NK-92 (cell line): ENCODE results near the gene CIAO3.

Experiments used
- DNase-seq: peaks from one replicate; lab custom pipeline; 2025; ENCODE audit not compliant: unreplicated experiment; lab: John Stamatoyannopoulos, UW

The CIAO3 gene

GRCh38 chr16:711548-712320, 29.1 kb downstream of the CIAO3 start:
- DNase-seq, result no peak

DNA sequence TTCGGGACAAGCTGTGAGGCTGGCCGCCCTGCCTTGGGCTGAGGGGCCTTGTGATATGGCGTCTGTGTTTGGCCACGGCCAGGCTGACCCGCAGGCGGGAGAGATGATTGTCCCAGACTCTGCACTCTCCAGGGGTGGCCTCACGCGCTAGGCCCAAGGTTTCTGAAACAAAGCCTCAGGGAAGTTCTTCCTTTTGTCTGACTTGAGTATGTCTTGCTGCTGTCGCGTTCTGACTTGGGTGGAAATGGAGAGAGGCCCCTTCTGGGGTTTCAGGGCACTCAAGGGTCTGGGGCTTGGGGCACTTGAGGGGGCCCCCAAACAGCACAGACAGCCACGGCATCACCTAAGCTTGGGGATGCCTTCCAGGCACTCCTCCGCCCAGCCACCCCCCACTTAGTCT, 29.7 kb downstream of the CIAO3 start:
- no peak for DNase-seq

GRCh38 chr16:710500-711075, 30.2 kb downstream of the CIAO3 start:
- DNase-seq, result no peak

DNA sequence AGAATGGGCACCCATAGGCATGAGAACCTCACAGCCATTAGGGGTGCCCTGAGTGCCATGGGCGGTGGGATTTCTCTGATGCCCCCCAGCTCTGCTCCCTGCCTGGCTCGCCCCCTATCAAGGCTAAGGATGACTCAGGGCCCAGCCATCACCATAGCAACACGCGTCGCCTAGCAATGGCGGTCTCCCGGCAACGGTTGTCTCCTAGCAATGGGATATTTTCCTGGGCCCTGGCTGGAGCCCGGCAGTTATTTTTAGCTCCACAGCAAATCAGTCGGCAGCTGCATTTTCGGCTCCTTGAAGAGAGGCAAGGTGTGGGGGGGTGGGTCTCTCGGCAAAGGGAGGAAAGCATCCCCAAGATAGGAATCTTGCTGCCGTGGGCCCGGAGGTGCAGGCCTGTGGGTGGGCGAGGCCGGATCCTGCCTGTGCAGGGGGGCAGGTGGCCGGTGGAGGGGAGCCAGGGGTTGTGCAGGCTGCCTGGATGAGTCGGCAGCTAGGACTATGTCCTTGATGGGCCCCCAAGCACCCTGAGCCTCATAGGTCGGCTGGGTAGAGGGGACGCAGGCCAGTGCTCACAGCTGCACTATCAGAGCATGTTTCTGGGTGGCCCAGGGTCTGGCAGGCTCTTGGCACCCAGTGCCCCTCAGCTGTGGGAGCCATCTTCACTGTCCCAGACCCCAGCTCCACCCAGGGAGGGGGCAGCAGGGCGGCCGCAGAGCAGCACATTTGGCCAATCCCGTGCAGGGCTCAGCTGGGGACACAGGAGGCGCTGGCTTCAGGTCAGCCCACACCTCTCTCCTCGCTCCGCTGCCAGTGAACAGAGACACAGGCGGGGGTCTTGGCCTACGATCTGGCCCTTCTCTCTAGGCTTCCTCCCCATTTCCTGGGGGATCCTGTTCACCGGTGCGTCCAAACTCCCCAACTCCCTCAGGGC, 31.0 kb downstream of the CIAO3 start:
- no peak for DNase-seq

GRCh38 chr16:708959-709358, 31.8 kb downstream of the CIAO3 start:
- DNase-seq, result no peak

- no peak for DNase-seq
These were observed 32.8 kb downstream of the CIAO3 start for GRCh38 chr16:708019-708418.

DNA sequence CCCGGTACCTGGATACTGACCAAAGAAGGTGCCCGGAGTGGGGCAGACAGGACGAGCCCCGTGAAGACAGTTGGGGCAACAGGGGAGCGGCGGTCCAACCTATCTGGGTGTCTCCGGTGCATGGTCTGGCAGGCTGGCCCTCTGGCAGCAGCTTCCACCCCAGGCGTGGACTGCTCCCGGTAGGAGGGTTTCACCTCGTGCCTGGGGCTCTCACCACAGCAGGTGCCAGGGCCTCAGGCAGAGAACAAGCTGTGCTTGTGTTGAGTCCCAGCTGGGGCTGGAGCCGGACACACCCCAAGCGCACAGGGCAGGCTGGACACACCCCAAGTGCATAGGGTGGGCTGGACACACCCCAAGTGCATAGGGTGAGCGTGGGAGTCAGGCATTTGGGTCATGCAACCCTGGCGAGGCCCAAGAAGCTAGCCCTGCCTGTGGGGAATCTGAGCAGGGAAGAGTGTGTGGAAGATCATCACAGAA, 33.7 kb downstream of the CIAO3 start:
- DNase-seq, result no peak

DNA sequence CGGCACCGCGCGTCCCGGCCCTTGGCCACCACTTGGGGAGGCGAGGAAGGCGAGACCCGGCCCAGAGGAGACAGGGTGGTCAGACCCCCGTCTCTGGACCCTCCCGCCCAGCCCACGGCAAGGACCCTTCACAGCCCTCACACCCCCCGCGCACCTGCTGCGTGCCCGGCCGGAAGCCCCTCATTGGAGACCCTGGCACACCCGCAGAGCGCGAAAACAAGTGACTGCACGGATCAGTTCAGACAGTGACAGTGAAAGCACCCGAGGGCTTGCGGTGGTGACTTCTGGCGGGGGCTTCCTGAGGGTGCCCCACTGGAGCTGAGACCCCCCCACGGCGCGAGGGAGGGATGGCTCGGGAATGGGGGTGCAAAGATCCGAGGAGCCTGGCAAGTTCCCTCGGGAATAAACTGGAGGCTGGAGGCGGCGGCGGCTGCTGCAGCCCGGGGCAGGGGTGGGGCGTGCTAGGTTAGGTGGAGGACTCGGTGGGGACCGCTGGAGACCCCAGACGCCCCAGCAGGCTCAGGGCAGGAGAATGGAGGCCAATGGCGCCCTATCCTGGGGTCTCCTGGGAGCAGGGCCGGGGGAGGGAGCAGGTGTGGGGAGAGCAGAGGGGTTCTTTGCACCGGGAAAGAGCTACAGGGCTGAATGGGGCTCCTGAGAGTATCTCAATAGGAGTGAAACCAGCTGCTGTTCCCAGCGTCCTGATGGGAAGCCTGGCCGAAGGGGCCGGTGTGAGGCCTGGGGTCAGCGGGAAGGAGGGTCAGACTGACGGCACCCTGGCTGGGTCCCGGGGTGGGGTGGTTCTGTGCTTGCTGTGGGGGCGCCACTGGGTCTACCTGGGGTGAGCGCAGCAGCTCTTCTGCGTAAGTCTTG, 34.4 kb downstream of the CIAO3 start:
- no peak for DNase-seq

- no peak for DNase-seq
These were observed 35.2 kb downstream of the CIAO3 start, which contains the start of gene FBXL16 for GRCh38 chr16:705431-706188. TSS of gene FBXL16 (minus strand) at chr16:705801. CDS start at chr16:697405, 8,396 bp downstream.

- no peak for DNase-seq
These were observed 36.0 kb downstream of the CIAO3 start for GRCh38 chr16:704552-705380.

DNA sequence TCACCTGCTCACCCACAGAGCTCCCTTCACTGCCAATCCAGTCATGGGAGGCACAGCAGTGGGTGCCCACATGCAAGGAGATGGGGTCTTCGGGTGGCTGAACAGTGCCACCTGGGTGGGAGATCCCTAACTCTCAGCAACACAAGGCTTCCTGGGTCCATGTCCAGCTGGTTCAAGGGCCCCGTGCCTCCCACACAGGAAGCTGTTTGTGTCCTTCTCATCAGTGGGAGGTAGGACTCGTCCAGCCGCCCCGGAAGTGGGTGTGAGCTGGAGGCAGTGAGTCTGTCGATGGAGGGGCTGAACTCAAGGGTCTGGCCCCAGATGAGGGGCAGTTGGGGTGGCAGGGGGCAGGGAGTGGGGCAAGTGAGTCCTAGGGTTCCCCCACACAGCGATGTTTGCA, 36.8 kb downstream of the CIAO3 start:
- no peak for DNase-seq

DNA sequence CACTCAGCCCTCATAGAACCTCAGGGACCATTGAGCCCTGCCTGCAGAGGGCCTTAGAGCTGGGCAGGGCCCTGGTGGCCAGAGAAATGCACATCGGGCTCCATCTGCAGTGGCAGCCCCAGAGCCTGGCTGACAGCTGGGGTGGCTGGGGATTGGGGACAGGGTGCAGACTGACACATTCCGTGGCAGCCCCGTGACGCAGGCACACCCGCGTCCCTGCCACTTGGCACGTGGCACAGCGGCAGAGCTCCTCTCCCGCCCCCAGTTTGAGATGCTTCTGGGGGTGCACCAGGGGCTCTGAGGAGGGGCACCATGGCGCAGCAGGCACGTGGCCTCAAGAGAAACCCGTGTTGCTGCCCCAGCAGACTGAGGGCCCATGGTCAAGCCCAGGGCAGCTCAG, 37.4 kb downstream of the CIAO3 start:
- no peak for DNase-seq

DNA sequence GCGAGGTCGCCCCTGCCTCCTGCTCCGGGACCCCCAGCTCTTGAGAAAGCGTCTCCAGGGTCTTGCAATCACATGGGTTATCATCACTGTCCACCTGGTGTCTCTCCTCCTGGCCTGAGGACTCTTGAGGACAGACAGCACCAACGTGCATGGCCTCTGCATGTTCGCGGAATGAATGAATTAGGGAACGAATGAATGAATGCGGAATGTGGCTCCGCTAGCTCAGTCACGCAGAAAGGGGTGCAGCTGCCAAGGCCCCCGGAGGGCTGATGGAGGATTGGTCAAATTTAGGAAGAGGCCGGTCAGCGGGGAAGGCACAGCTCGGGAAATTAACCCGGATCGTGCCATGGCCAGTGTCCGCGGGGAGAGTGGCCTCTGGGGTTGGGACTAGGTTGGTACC, 38.5 kb downstream of the CIAO3 start:
- no peak for DNase-seq

GRCh38 chr16:700684-701584, 39.9 kb downstream of the CIAO3 start:
- DNase-seq, result no peak

- DNase-seq, result no peak
These were observed 41.7 kb downstream of the CIAO3 start for GRCh38 chr16:698911-699671.

- DNase-seq, result no peak
These were observed 45.3 kb downstream of the CIAO3 start for GRCh38 chr16:695355-696089.
